HG03095 (cell line): ENCODE results near the gene COBL.

ENCODE experiments used
- ATAC-seq: cut with Tn5 transposase; IDR thresholded peaks from one replicate; pipeline ENCODE4 v1.9.1; 2021; ENCODE audit warnings: moderate library complexity; ENCODE audit not compliant: unreplicated experiment

COBL gene

DNA sequence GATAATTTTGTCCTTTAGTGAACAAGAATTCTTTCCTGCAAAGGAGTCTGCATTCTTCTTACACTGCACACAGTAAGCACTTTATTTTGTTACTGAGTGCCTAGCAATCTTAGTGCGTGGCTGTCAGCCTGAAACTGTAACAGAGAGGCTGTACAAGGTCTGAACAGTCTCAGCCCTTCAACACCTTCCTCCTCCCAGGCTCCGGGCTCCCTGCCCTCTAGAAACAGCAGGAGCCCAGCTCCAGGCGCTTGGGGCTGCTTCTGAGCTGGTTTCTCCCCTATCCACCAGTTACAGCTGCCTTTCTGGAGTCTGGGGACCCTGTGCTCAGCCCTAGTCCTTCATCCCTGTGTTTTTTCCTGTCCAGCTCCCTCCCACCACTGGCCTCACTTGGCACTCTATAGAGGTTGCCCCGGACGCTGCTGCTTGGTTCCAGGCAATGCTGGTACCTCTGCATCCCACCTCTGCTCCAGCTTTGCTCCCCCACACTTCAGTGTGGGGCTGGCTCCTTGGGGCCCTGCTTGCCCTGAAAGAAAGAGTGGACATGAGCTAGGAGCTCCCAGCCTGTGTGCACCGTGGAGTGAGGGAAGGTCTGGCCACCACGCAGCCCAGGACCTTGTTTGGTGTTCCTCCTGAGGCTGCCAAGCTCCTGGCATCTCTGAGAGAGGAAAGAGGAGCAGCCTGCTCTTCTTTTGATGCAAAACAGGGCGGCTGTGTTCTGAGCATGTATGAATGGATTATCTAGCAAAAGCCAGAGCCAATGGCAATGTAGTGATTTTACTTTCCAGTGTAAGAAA is 282.7 kb downstream of the COBL start:
- ATAC-seq, result no peak

DNA sequence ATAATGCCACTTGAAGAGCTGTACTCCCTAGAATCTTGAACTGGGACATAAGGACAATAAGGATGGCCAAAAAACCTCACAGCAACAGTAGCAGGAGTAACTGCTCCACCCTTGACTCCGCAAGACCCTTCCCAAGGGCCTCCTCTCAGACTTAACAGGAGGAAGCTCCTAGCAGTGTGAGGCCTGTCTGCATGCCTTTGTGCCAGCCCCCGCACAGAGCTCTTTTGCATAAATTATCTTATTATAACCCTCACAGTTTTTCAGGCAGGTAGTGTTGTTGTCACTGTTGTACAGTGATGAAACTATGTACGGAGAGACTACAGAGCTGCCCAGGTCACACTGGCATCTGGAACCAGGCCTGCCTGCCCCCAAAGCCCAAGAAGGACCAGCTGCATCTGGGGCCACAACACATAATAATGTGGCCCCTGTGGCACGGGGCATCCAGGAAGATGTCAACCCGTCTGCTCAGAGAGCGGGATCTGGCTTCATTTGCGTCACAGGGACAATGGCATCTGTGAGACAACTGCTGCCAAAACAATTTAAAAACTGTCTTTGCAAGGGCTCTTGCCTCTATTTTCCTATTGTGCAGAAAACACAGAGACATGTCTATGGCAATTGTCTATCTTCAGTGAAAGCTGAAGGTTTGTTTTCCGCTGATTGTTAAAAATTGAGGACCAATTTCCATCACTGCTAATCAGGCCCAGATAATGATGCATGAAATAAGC is 284.7 kb downstream of the COBL start:
- no peak for ATAC-seq

DNA sequence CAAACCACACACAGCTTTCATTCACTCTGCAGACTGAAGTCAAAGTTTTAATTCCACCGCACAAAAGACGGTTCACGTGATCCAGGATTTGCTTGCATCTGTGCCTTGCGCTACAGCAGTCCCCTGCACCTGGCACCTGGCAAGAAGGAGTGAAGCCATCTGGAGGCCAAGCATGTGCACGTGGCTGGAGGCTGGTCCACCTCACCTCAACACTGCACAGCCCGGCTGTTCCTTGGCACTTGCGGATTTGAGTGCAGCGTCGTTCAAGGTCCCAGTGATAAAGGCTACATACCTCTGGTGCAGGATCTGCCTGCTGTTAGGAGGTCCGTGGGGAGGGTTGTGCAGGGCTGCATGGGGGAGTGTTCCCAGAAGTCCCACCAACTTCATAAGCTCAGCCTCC is 285.4 kb downstream of the COBL start:
- ATAC-seq, result no peak

DNA sequence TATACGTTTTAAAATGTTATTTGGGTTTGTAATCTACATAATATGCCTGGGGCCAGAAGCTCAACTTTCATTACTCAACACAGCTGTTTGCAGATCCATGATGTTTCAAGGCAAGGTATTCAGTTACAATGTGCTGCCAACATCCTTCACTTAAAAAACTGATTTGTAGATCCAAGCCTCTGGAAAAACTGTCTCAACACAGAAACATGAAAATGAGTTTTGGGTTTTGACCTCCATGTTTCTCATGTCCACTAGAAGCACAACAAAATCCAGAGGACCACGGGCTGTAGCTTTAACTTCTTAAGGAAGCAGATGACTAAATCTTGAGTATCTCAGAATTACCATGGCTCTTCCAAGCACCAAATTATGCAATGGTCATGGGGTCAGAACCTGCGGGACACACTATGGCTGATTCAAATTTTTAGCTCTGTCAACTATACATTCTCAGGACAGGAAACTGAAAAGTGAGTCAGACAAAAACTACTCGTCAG is 286.9 kb downstream of the COBL start:
- no peak for ATAC-seq

DNA sequence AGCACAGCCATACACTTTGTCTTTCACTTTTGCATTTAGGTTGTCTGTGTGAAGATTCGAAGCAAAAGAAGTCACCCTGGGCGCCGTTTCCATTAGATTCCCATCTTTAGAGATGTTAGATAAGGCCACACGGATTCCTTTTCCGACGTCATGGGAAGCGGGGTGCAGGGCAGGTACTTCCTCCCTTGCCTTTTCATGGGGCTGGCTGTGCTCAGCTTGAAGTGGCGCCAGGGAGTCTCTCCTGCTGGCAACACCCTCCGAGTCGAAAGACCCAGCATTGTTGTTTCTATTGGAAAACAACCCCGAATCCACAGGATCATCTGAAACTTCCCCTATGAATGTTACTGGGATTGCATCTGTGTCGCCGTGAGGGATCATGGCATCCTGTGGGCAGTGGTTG is 287.5 kb downstream of the COBL start:
- no peak for ATAC-seq

DNA sequence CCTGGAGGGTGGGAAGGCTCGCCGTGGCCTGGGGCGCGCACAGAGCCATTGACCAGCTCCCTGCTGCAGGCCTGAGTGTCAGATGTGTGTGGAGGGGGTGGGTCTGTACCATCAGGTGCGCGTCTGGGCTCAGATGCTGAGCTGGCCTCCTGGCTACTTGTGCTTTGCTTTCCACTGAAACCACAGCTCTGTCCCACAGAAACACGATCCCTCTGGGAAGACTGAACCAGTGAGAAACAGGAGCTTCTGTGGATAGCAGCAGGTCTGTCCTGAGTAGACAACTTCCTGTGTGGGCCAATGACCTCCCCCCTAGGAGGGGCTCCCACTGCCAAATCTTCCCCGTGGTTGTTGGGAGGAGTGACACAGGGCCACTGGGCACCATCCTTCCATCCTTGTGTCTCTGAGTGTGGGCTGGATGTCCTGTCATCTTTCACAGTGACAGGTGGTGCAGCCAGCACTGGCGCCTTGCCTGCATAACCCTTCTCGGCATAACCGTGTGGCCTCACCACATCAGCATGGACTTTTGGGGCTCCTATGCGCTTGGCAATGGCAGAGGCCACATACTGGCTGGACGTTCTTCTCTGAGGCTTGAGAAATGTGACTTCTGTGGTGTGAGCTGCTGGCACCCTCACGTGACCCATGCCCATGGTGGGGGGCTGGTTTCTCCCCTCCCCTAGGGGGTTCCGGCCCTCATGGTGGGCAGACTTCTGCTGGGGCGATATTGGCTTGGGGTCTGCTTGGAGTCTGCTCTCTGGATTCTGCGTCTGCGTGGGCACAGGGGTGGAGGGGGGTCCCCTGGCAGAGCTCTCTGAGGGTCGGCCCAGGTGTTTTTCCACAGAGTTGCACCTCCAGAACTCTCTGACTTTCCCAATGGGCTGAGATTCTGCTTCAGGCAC is 288.4 kb downstream of the COBL start:
- ATAC-seq, result no peak

DNA sequence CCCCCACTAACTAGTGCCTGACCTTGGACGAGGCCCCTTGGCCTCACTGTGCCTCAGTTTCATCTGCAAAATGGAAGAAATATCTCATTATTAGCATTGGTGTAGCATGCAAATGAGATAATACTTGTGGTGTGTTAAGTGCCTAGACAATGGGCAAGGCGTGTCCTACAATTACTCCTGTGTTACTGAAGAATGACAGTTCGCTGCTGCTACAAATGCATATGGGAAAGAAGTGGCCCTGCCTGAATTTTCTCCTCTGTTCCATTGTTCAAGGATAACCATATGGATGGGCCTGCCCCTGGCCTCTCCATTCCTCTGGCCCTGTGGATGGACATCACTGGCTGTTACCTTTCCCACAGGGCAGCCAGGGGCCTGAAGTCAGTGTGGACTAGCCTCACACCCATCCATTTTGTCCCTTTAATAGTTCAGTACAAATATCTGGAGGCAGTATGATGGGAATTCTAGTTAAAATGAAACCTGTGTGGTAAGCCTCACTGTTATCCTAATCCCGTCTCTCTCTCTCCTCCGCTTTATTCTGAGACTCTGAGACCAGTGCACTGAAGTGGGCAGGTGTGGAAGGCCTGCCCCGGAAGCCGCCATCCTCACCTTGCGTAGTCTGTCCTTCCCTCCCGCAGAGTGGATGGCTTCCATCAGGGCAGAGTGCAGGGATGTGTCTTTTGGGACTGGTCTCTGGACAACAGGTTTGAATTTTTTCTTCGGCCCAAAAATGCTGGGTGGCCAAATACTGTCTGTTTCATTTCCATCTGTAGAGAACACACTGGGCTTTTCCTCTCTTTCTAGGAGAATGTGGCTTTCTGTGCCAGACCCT is 289.3 kb downstream of the COBL start:
- no peak for ATAC-seq

DNA sequence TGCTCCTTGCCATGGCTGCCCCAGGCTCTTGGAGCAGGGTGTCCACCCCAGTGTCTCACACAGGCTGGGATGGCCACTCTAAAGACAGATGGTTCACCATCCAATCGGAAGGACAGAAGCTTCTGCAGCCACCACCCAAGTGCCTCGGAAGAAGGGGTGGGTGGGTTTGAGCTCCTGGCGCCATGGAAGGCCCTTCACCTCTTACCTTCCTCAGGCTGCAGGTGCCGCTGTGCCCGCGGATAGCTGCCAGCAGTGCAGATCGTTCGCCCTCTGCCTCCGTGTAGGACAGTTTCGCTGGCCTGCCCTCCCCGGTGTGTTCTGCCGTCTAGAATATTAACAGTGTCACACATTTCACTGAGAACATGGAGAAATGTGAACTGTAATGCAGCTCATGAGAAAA is 290.3 kb downstream of the COBL start:
- ATAC-seq, result no peak

DNA sequence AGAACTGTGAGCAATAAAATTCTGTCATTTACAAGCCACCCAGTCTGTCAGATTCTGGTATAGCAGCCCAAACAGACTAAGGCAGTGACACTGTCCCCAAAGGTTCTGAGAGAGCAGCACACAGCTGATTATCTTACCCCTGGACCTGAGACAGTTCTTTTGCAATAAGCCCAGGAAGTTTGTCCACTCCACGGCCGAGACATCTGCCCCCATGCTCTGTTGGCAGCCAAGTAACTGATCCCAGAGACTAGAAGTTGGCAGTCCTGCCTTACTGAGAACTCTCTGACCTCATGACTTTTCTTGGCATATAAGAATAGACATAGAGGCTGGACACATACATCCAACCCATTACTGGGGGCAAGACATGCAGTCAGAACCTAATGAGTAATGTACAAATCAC is 290.9 kb downstream of the COBL start:
- no peak for ATAC-seq

DNA sequence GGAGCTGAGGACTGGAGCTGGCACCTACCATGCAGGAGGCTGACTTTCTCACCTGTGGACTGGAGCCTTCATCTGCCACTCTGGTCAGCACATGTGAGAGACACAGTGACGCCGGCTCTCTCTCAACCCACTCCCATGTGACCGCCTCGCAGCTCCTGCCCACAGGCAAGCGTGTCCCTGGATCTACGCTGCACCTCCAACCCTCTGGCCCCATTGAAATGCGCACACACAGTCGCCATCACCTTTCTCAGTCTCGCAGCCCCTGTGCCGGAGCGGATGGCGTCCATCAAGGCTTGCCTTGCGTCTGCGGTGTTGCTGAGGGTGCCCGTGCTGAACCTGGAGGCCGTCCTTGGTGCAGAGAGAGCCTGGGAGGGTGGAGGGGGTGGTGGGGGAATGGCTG is 291.7 kb downstream of the COBL start:
- no peak for ATAC-seq

DNA sequence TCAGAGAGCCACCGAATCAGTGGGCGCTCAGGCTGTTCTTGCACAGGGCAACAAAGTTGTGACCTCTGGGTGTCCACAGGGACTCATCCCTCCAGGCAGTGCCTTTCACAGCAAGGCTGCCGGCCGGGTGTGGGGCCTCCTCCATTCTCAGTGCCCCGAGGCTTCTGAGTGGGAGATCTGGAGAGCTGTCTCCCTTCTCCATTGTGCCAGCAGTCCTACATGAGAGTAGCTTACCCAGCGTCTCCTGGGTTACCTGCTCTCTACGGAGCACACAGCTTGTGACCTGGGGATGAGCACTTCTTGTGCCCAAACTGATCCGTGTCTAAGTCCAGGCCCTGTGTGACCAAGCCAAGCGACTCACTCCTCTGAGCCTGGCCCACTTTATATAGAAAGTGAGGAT is 293.1 kb downstream of the COBL start:
- ATAC-seq, result no peak

DNA sequence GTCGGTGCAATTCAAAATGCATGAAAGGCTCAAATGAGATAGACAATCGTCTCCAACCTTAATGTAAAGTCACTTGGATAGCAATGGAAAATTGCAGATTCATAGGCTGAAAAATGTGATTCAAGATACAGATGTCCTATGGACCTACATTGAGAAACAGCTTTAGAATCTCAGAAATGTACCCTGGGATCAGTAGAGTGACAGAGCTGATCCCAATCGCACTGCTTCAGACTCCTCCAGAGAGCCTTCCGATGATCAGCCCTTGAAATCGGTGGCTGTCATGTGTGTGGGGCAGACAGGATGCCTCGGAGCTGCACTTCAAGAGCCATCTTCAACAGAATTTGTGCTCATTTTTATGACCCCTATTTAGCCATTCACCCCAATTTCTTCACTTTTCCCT is 293.8 kb downstream of the COBL start:
- ATAC-seq, result no peak

DNA sequence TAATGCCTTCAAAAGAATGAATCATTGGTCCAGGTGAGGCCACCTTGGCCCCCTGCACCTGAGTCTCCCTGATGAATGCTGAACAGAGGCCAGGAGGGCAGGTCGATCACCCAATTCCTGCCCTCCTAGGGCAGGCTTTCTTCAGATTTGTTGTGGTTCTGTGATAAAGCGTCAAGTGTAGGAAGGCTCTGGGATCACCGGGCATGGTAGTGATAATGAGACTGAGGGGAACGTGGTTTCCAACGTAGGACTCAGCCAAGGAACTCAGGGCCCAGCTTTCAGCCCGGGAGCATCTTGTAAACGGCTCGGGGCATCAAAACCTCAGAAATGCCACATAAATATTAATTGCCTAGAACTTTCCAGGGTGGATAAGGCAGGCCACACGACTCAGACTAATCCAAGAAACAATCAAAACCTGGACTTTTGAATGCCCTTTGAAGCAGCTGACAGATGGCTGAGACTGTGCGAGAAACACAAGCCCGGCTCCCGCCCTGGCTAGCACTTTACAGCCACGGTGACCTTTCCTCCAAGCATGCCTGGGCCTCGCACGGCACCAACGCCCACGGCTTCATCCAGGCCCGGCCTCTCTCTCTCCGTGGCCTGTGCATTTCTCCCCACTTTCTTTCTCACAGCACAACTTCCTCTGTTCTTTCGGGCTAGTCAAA is 294.6 kb downstream of the COBL start:
- ATAC-seq, result no peak

DNA sequence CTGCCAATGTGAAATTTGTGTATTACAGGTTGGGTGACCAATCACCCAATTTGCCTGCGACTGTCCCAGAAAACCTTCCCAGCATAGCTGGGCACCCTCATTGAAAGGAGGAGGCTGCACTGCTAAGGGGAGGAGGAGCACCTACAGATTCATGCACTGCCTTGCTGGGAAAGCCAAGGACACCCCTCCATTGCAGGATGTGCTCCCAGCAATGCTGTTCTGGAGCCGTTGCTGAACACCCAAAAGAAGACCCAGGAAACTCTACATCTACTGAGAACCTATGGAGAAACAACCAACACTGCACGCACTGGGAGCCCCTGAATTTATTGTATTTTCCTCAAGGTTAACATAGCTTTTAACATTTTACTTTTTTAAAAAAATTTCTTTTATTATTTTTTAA is 295.7 kb downstream of the COBL start:
- ATAC-seq, result no peak

DNA sequence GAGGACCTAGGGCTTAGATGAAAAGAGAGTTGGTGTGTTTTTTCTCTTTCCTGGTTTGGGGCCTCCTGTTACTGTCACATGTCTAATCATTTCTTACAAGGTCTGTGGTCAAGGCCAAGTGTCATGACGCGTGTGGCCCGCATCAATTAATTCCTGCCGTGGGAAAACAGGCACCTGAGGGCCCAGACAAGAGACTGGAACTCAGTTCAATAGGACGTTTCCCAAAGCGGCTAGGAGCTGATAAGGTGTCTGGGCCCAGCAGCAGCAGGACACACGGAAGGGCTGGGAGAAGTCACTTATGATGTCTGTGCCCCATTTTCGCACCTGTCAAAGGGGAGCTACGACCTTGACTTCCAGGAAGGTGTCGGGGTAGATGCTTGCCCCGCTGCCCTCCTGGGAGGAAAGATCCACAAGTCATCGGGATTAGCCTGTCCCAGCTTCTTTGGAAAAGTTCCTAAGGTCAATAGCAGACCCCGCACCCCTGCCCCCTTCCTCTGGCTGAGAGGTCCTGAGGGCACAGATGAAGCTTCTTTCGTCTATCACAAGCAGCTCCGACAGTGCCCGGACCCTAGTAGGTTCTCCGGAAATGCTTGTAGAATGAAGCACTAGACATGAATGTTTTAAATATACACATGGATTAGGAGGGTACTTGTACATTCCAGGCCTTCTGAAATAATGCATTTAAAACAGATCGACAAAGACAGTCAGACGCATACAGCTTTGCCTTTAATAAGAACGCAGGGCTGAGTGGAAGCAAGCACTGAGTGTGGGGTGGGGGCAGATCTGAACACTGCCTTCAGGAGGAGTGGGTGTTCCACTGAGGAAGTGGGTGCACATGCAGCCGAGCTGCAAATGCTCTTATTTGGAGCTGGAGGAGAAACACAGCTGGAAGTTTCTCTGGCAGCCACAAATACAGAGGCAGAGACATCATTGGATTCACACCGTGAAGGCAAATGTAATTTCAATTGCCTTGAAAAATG is 296.4 kb downstream of the COBL start:
- ATAC-seq, result no peak

DNA sequence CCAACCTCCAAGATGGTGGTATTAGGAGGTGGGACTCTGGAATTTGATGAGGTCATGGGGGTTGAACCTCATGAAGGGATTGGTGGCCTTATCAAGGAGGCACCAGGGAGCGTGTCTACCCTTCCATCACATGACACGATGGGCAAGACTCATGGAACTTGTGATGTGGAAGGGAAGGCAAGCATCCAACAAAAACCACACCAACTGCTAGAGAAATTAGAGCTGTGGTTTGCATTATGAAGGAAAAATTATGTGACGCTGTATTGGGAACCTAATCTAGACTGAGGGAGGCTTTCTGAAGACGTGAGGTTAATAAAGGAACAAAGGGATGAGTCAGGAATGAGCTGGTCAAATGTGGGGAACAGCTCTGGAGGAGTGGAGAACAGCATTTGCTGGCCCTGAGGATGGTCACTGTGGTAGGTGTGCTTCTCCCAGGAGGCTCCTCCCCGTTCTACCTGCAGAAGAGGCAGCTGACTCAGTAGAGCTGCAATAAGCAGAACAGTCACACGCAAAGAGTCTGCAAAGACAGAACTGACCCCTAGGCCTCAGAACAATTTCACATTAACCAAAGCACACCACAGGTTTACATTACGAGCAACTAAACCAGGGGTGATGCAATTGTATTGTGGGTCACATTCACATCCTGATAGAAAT is 297.3 kb downstream of the COBL start:
- no peak for ATAC-seq

DNA sequence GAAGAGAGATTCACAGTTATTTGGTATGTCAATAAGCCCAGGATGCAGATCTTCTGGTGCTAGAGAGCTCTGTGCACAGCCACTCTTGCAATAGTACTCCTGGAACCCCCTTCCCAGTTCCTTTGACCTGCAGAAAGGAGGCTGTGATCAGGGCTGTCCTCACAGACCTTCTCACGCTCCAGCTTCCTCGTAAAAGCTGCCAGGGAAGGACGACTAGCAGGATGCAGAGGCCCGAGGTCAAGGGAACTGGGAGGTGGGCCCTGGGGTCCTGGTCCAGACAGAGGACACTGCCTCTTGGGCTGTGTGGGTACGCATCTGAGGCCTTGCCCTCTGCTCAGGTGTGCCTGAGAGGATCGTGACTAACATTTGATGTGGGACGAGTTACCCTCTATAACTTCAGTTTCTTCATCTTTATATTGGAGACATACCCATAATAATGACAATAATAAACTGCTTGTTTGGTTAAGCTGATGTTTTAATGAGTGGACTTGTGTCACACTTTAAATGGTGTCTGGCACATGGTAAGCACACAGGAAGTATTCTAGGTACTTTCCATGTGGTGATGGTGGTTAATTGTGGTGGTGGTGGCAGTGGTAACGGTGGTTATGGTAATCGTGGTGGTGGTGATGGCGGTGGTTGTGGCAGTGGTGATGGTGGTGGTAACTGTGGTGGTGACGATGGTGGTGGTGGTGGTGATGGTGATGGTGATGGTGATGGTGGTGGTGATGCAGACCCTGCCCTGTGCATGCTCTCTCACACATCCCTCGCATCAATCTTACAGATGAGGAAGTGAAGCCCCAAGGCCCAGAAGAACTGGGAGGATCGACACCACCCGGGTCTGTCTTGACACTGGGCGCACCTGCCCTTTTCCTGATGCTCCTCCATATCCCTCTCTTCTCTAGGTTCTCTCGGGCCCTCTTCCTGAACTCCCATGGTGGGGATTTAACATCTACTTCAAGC is 298.8 kb downstream of the COBL start:
- ATAC-seq, result no peak
